GM12891 (cell line): ENCODE measurements around the gene SLC66A1.

Source experiments
- POLR2A ChIP-seq: IDR thresholded peaks from 2 replicates; pipeline ENCODE4 v1.6.1; 2011; ENCODE audit warnings: low read depth, low read length, control low read depth
- POLR2AphosphoS5 ChIP-seq: IDR thresholded peaks from 2 replicates; pipeline ENCODE4 v1.6.1; 2011; ENCODE audit warnings: low read depth, low read length, control low read depth
- TAF1 ChIP-seq: IDR thresholded peaks from 2 replicates; pipeline ENCODE4 v1.6.1; 2011; ENCODE audit warnings: low read depth, low read length, control low read depth

DNA sequence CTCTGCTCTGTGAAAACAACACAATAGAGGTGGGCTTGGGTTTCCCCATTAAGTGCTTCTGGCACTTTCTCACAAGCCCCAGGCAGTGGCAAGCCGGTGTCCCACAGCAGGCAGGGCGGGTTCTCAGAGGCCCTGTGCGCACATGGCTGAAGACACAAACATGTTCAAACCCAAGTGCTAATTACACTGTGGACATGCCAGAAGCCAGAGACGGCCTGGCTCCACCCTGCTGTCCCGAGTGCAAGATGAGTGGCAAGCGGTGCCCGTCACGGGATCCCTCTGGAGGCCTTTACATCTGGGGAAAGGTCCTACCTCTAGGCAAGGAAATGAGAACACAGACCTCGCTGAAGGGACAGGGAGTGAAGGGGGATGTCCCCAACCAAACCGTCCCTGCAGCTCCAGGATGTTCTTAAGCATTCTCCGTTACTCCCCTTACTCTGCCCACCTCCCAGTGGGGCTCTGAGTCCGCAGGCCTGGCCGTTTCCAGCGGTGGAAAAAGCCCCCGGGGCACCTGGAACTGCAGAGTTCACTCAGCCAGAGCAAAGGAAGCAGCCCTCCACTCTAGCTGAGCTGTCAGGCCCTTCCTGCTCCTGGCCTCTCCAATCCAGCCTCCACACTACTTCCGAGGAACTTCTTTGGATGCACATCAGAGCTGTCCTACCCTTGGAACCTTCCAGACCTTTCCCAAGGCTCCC, 57.4 kb downstream of the SLC66A1 start:
- no peak for TF ChIP-seq POLR2A
- no peak for TF ChIP-seq TAF1
- TF ChIP-seq POLR2AphosphoS5 = no peak
